CD1c-positive myeloid dendritic cell (primary cell): ENCODE results near the gene IGSF8.
A peak's percentile ranks its signal among the peaks of the same experiment; 100 is the strongest.

Source experiments
- DNase-seq: peaks from one replicate; pipeline ENCODE4 v3.0.0-alpha.2; 2016; ENCODE audit errors: extremely low spot score

The IGSF8 gene, protein sequence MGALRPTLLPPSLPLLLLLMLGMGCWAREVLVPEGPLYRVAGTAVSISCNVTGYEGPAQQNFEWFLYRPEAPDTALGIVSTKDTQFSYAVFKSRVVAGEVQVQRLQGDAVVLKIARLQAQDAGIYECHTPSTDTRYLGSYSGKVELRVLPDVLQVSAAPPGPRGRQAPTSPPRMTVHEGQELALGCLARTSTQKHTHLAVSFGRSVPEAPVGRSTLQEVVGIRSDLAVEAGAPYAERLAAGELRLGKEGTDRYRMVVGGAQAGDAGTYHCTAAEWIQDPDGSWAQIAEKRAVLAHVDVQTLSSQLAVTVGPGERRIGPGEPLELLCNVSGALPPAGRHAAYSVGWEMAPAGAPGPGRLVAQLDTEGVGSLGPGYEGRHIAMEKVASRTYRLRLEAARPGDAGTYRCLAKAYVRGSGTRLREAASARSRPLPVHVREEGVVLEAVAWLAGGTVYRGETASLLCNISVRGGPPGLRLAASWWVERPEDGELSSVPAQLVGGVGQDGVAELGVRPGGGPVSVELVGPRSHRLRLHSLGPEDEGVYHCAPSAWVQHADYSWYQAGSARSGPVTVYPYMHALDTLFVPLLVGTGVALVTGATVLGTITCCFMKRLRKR

GRCh38 chr1:160097911-160098851, at the start of gene IGSF8:
Gene IGSF8 (minus strand): TSS chr1:160098619. CDS start chr1:160098472, 147 bp downstream.
- DNase-seq, result peak; percentile 86

- no peak for DNase-seq
These were observed 49.7 kb upstream of the IGSF8 start for GRCh38 chr1:160148121-160148520.

DNA sequence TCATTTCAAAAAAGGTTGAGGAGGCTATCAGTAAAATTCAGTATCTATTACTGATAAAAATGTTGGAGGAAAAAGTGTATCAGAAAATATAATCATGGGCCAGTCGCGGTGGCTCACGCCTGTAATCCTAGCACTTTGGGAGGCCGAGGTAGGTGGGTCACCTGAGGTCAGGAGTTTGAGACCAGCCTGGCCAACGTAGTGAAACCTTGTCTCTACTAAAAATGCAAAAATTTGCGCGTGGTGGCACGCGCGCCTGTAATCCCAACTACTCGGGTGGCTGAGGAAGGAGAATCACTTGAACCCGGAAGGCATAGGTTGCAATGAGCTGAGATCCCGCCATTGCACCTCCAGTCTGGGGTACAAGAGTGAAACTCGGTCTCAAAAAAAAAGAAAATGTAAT, 47.7 kb upstream of the IGSF8 start:
- no peak for DNase-seq

DNA sequence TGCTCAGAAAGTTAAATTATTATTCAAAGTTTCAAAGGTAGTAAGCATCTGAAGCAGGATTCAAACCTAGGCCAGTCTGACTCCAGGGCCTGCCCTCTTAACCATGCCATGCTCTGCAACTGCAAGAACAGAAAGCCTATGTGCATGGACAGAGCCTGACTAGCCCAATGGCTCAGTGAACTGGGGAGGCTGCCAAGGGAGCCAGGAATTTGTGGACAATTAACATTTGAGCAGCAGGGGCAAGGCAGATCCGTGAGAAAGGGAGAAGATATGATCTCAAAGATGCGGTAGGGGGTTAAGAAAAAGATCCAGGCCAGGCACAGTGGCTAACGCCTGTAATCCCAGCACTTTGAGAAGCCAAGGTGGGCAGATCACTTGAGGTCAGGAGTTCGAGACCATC, 46.5 kb upstream of the IGSF8 start:
- no peak for DNase-seq

GRCh38 chr1:160143695-160144094, 45.3 kb upstream of the IGSF8 start:
- DNase-seq, result peak; percentile 77

DNA sequence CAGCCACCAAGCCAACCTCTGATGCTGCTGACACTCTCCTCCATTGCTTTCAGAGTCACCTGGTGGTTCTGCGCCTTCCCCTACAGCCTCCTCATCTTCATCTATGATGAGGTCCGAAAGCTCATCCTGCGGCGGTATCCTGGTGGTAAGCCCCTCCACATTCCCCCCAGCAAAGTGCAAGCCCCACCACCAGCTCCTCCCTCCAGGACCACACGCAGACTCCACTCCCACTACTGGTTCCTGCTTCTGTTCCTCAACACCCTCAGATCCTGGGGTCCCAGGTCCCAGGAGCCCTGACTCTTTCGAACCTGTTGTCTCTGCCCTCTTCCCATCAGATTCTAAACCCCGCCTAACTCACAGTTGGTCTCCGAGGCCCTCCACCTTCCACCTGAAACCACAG, 41.4 kb upstream of the IGSF8 start:
- no peak for DNase-seq

DNA sequence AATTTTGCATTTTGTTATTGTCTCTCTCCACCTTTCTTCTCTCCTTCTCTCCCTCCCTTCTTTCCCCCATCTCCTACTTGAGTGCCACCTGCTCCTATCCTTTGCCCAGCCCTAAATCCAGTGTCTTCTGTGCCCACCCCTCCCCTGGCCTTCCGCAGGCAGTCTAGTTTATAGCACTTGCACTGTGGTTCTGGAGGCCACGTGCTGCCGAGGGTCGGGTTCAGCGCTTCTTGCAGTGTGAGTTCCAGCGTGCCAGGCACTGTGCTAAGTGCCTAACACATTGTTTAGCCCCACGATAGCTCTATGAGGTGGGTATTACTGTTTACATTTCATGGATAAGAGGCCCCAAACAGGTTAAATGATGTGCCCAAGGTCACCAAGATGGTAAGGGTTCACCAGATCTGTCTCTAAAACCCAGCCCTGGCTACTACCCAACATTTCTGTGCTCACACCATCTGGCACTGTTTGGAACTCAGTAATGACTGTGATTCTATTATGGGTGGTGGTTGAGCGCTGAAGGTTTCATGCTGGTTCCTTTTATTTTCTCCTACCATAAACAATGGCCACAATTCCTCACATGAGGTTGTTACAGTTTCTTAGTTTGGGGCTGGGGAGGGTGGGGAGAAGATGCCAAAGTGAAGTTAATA, 38.9 kb upstream of the IGSF8 start:
- DNase-seq, result no peak

GRCh38 chr1:160136926-160137200, 38.4 kb upstream of the IGSF8 start:
- no peak for DNase-seq

DNA sequence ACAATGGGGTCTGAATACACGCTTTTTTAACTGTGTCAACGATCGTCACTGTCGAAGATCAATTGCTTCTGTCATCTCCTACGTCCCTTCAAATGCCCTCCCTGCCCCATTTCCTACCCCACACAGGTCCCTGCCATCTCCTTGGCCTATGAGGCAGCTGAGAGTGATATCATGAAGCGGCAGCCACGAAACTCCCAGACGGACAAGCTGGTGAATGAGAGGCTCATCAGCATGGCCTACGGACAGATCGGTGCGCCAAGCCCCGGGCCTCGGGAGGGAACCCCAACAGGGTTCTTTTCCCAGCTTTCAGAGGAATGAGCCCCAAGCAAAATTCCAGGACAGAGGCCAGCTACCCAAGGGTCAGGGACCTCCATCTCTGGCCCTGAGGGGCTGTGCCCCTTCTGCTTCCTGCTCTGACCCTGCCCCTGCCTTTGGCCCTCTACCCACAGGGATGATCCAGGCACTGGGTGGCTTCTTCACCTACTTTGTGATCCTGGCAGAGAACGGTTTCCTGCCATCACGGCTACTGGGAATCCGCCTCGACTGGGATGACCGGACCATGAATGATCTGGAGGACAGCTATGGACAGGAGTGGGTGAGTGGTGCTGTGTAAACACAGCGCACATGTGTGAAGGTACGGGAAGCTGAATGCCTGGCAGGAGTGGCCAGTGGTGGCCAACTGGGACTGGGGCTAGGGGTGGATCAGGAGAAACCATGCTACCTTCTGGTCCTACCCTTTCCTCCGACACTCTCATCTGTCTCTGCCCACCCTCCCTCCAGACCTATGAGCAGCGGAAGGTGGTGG, 37.9 kb upstream of the IGSF8 start:
- DNase-seq, result no peak

- peak; percentile 43 for DNase-seq
These were observed 36.6 kb upstream of the IGSF8 start for GRCh38 chr1:160134791-160135572.

DNA sequence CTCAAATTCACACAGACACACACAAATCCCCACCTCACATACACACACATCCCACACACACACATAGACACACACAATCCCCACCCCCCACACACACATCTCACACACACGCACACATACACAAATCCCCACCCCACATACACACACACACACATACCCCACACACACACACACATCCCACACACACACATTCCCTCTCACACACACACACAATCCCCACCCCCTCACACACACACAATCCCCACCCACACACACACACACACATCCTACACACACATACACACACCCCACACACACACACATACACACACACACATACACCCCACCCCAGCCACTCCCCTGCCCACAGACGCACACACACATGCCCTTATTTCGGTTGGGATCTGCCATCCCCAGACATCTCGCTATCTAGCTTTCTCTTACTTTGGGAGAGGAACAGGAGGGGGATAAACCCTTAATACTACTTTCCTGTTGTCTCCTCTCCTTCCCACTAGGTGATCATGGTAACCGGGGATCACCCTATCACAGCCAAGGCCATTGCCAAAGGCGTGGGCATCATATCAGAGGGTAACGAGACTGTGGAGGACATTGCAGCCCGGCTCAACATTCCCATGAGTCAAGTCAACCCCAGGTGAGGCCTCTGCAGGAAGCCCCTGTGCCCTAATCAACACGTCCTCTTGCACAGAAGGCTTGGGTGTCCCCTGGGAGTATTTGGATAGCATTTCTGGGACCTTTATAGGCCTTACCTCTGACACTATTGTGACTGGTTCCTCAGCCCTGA, 35.8 kb upstream of the IGSF8 start:
- no peak for DNase-seq

- no peak for DNase-seq
These were observed 33.6 kb upstream of the IGSF8 start for GRCh38 chr1:160131803-160132565.

GRCh38 chr1:160130939-160131338, 32.5 kb upstream of the IGSF8 start:
- no peak for DNase-seq

GRCh38 chr1:160130486-160130885, 32.1 kb upstream of the IGSF8 start:
- no peak for DNase-seq

DNA sequence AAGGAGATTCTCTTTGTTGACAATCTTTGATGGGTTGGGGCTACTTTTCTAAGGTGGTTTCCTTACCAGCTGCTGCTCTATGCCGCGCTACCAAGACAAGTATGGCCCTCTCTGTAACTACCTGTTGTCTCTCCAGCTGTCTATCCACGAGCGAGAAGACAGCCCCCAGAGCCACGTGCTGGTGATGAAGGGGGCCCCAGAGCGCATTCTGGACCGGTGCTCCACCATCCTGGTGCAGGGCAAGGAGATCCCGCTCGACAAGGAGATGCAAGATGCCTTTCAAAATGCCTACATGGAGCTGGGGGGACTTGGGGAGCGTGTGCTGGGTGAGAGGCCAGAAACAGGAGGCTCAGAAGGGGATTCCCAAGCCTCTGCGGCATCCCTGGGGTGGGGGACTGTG, 31.5 kb upstream of the IGSF8 start:
- DNase-seq, result no peak

- no peak for DNase-seq
These were observed 31.1 kb upstream of the IGSF8 start for GRCh38 chr1:160129558-160129957.

DNA sequence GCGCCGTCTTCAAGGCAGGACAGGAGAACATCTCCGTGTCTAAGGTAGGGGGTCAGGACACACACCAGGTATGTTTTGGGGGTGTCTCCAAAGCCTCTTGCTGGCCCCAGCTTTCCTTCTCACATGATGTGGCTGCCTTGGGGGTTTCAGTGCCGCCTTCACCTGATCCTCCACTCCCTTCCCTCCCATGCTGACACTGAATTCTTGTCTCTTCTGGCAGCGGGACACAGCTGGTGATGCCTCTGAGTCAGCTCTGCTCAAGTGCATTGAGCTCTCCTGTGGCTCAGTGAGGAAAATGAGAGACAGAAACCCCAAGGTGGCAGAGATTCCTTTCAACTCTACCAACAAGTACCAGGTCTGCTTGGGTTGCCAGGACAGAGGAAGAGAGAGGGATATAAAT, 30.6 kb upstream of the IGSF8 start:
- no peak for DNase-seq

- DNase-seq, result no peak
These were observed 30.2 kb upstream of the IGSF8 start for GRCh38 chr1:160128636-160129035.
